ENCODE data around the gene TRMT112. TPM values are rescaled to one million over a fixed set of nuclear protein-coding genes. Genes with fewer than 3 reads are reported as not detected.

Gene TRMT112
- total and polyA plus RNA-seq, 5 donors from 2014 or later = 95.6 to 512 (median 478) TPM

GRCh38 chr11:64341429-64341828 is 24.1 kb upstream of the TRMT112 start:
- peaks cover 15% of the 10 kb centered on the region for H3K36me3 ChIP-seq (ENCODE audit: control insufficient read depth, insufficient read depth, low read length)
- H3K4me3 ChIP-seq (ENCODE audit: low read depth, low read length) = no peak overlapping the region
- no peaks in the 10 kb centered on the region for H3K9me3 ChIP-seq (ENCODE audit: control insufficient read depth in 2 of 2, low read length in 2 of 2)
- Mint-ChIP-seq H3K27me3 (no peaks in the 10 kb centered on the region), H3K4me3 (peak overlapping the region; percentile 61 to 89 (median 79)), H3K4me1 (peaks cover 0 to 57% (median 26%) of the 10 kb centered on the region in 4 donors), H3K27ac (peak overlapping the region in 1 of 3 donors; percentile 95), H3K36me3 (peaks cover 13% of the 10 kb centered on the region), H3K9me3 (no peaks in the 10 kb centered on the region)
- H3K27ac ChIP-seq (ENCODE audit: insufficient read depth, low read length, poor library complexity, severe bottlenecking) = peak overlapping the region; percentile 92
- H3K4me1 ChIP-seq (ENCODE audit: control insufficient read depth, insufficient read depth, low read length, poor library complexity, severe bottlenecking) = peaks cover 36% of the 10 kb centered on the region
- no peaks in the 10 kb centered on the region for H3K27me3 ChIP-seq (ENCODE audit: control insufficient read depth, insufficient read depth, low read length)
- no peak for DNase-seq
- no peak for ATAC-seq (ENCODE audit: low read depth in 2 of 2)

GRCh38 chr11:64340671-64341335 is 23.4 kb upstream of the TRMT112 start:
- Histone ChIP-seq H3K4me1 (ENCODE audit: control insufficient read depth, insufficient read depth, low read length, poor library complexity, severe bottlenecking) (peaks cover 36% of the 10 kb centered on the region), H3K4me3 (ENCODE audit: low read depth, low read length) (no peak overlapping the region), H3K27me3 (ENCODE audit: control insufficient read depth, insufficient read depth, low read length) (no peaks in the 10 kb centered on the region), H3K9me3 (ENCODE audit: control insufficient read depth in 2 of 2, low read length in 2 of 2) (no peaks in the 10 kb centered on the region), H3K36me3 (ENCODE audit: control insufficient read depth, insufficient read depth, low read length) (peaks cover 15% of the 10 kb centered on the region), H3K27ac (ENCODE audit: insufficient read depth, low read length, poor library complexity, severe bottlenecking) (peak overlapping the region; percentile 92)
- ATAC-seq (ENCODE audit: low read depth in 2 of 2) (peak; percentile 14 to 17), DNase-seq (peak; percentile 63 to 71 (median 67))
- no peaks in the 10 kb centered on the region for H3K9me3 Mint-ChIP-seq
- H3K36me3 Mint-ChIP-seq = peaks cover 11% of the 10 kb centered on the region
- H3K27me3 Mint-ChIP-seq = no peaks in the 10 kb centered on the region
- H3K27ac Mint-ChIP-seq = peak overlapping the region; percentile 79 to 97 (median 95)
- peaks cover 0 to 57% (median 25%) of the 10 kb centered on the region in 4 donors for H3K4me1 Mint-ChIP-seq
- peak overlapping the region; percentile 80 to 95 (median 88) for H3K4me3 Mint-ChIP-seq

GRCh38 chr11:64339754-64340408 is 22.5 kb upstream of the TRMT112 start, which contains the start of gene CCDC88B:
Gene CCDC88B (plus strand): TSS chr11:64340204. CDS start chr11:64340267, 63 bp downstream.
- H3K4me1 Mint-ChIP-seq = peaks cover 0 to 52% (median 25%) of the 10 kb centered on the region in 4 donors
- ATAC-seq (ENCODE audit: low read depth in 2 of 2) = peak; percentile 91 to 94
- peak within 1 kb of the TSS; percentile 92 for H3K27ac ChIP-seq (ENCODE audit: insufficient read depth, low read length, poor library complexity, severe bottlenecking)

GRCh38 chr11:64339286-64339685 is 21.9 kb upstream of the TRMT112 start:
- Histone ChIP-seq H3K27me3 (ENCODE audit: control insufficient read depth, insufficient read depth, low read length) (no peaks in the 10 kb centered on the region), H3K4me1 (ENCODE audit: control insufficient read depth, insufficient read depth, low read length, poor library complexity, severe bottlenecking) (peaks cover 36% of the 10 kb centered on the region), H3K9me3 (ENCODE audit: control insufficient read depth in 2 of 2, low read length in 2 of 2) (no peaks in the 10 kb centered on the region), H3K27ac (ENCODE audit: insufficient read depth, low read length, poor library complexity, severe bottlenecking) (peak overlapping the region; percentile 92), H3K36me3 (ENCODE audit: control insufficient read depth, insufficient read depth, low read length) (peaks cover 18% of the 10 kb centered on the region), H3K4me3 (ENCODE audit: low read depth, low read length) (peak overlapping the region; percentile 68)
- no peak for ATAC-seq (ENCODE audit: low read depth in 2 of 2)
- DNase-seq = peak in 1 of 3 donors; percentile 36
- Mint-ChIP-seq H3K4me1 (peaks cover 0 to 52% (median 25%) of the 10 kb centered on the region in 4 donors), H3K36me3 (peaks cover 4% of the 10 kb centered on the region), H3K9me3 (no peaks in the 10 kb centered on the region), H3K27me3 (no peaks in the 10 kb centered on the region), H3K27ac (peak overlapping the region; percentile 95 to 97 (median 96)), H3K4me3 (peak overlapping the region; percentile 80 to 95 (median 88))

More at GRCh38 chr11:64339754-64340408, 22.5 kb upstream of the TRMT112 start, which contains the start of gene CCDC88B:
- Mint-ChIP-seq H3K4me3 (peak within 1 kb of the TSS; percentile 80 to 95 (median 88)), H3K27ac (peak within 1 kb of the TSS; percentile 95 to 97 (median 96)), H3K36me3 (peaks cover 4% of the 10 kb centered on the region), H3K9me3 (no peaks in the 10 kb centered on the region), H3K27me3 (no peaks in the 10 kb centered on the region)
- Histone ChIP-seq H3K4me1 (ENCODE audit: control insufficient read depth, insufficient read depth, low read length, poor library complexity, severe bottlenecking) (peaks cover 36% of the 10 kb centered on the region), H3K27me3 (ENCODE audit: control insufficient read depth, insufficient read depth, low read length) (no peaks in the 10 kb centered on the region), H3K36me3 (ENCODE audit: control insufficient read depth, insufficient read depth, low read length) (peaks cover 15% of the 10 kb centered on the region), H3K9me3 (ENCODE audit: control insufficient read depth in 2 of 2, low read length in 2 of 2) (no peaks in the 10 kb centered on the region), H3K4me3 (ENCODE audit: low read depth, low read length) (peak within 1 kb of the TSS; percentile 68)
- peak; percentile 82 to 93 (median 89) for DNase-seq

- Mint-ChIP-seq H3K4me3 (peak overlapping the region; percentile 80 to 95 (median 88)), H3K27me3 (no peaks in the 10 kb centered on the region), H3K9me3 (no peaks in the 10 kb centered on the region), H3K27ac (peak overlapping the region; percentile 78 to 96 (median 95)), H3K36me3 (peaks cover 4% of the 10 kb centered on the region), H3K4me1 (peaks cover 0 to 52% (median 25%) of the 10 kb centered on the region in 4 donors)
- DNase-seq = no peak
- peaks cover 14% of the 10 kb centered on the region for H3K36me3 ChIP-seq (ENCODE audit: control insufficient read depth, insufficient read depth, low read length)
- no peaks in the 10 kb centered on the region for H3K9me3 ChIP-seq (ENCODE audit: control insufficient read depth in 2 of 2, low read length in 2 of 2)
- peaks cover 36% of the 10 kb centered on the region for H3K4me1 ChIP-seq (ENCODE audit: control insufficient read depth, insufficient read depth, low read length, poor library complexity, severe bottlenecking)
- no peak overlapping the region for H3K4me3 ChIP-seq (ENCODE audit: low read depth, low read length)
- ATAC-seq (ENCODE audit: low read depth in 2 of 2) = no peak
- peak overlapping the region; percentile 92 for H3K27ac ChIP-seq (ENCODE audit: insufficient read depth, low read length, poor library complexity, severe bottlenecking)
- H3K27me3 ChIP-seq (ENCODE audit: control insufficient read depth, insufficient read depth, low read length) = no peaks in the 10 kb centered on the region
Observed at GRCh38 chr11:64338716-64339115, 21.4 kb upstream of the TRMT112 start.

GRCh38 chr11:64337538-64338249 is 20.3 kb upstream of the TRMT112 start:
- no peak overlapping the region for H3K27ac ChIP-seq (ENCODE audit: insufficient read depth, low read length, poor library complexity, severe bottlenecking)
- no peaks in the 10 kb centered on the region for H3K9me3 ChIP-seq (ENCODE audit: control insufficient read depth in 2 of 2, low read length in 2 of 2)
- no peaks in the 10 kb centered on the region for H3K27me3 ChIP-seq (ENCODE audit: control insufficient read depth, insufficient read depth, low read length)
- H3K4me3 ChIP-seq (ENCODE audit: low read depth, low read length) = no peak overlapping the region
- peaks cover 0 to 50% (median 25%) of the 10 kb centered on the region in 4 donors for H3K4me1 Mint-ChIP-seq
- ATAC-seq (ENCODE audit: low read depth in 2 of 2) (no peak), DNase-seq (no peak)
- H3K36me3 ChIP-seq (ENCODE audit: control insufficient read depth, insufficient read depth, low read length) = peaks cover 9% of the 10 kb centered on the region
- peak overlapping the region in 2 of 3 donors; percentile 46 to 95 for H3K27ac Mint-ChIP-seq
- peaks cover 4% of the 10 kb centered on the region for H3K36me3 Mint-ChIP-seq
- H3K4me1 ChIP-seq (ENCODE audit: control insufficient read depth, insufficient read depth, low read length, poor library complexity, severe bottlenecking) = peaks cover 35% of the 10 kb centered on the region
- H3K4me3 Mint-ChIP-seq = peak overlapping the region; percentile 47 to 65 (median 51)
- H3K9me3 Mint-ChIP-seq = no peaks in the 10 kb centered on the region
- no peaks in the 10 kb centered on the region for H3K27me3 Mint-ChIP-seq
